ENCODE results near the gene CDCP1.
"Not testable (repeated sequence)": the region's sequence is repeated elsewhere in the genome, so short reads cannot be mapped to it uniquely, and the experiment has no call there.

Gene CDCP1

GRCh38 chr3:45056608-45057301 lies 89.4 kb downstream of the CDCP1 start:
- no peak for TF ChIP-seq CTCF (conservative IDR thresholded peaks at IDR 0.05)
- peak overlapping the region; percentile 56 for H3K27ac ChIP-seq

- peak; percentile 23; the same call in 1 of the 2 replicates for TF ChIP-seq CTCF (conservative IDR thresholded peaks at IDR 0.05)
- H3K27ac ChIP-seq = no peak overlapping the region
Measured at GRCh38 chr3:45055411-45056143, 90.6 kb downstream of the CDCP1 start.

- H3K27ac ChIP-seq = no peak overlapping the region; the same call in 1 of the 2 replicates
- TF ChIP-seq CTCF (conservative IDR thresholded peaks at IDR 0.05) = no peak
Measured at GRCh38 chr3:45055032-45055410, 91.2 kb downstream of the CDCP1 start.

GRCh38 chr3:45054196-45054857 lies 91.9 kb downstream of the CDCP1 start:
- no peak overlapping the region; the same call in 1 of the 2 replicates for H3K27ac ChIP-seq
- TF ChIP-seq CTCF (conservative IDR thresholded peaks at IDR 0.05) = no peak

- not testable (repeated sequence) for H3K27ac ChIP-seq
Measured at GRCh38 chr3:45053805-45054195, 92.4 kb downstream of the CDCP1 start.

GRCh38 chr3:45051685-45052084 lies 94.5 kb downstream of the CDCP1 start:
- TF ChIP-seq CTCF (conservative IDR thresholded peaks at IDR 0.05) = no peak

GRCh38 chr3:45049807-45050206 lies 96.4 kb downstream of the CDCP1 start:
- H3K27ac ChIP-seq = no peak overlapping the region
- TF ChIP-seq CTCF (conservative IDR thresholded peaks at IDR 0.05) = no peak

More at GRCh38 chr3:45051685-45052084, 94.5 kb downstream of the CDCP1 start:
- H3K27ac ChIP-seq = no peak overlapping the region

Measured in VCaP (cell line).